ENCODE data around the gene ATP9B.

DNA sequence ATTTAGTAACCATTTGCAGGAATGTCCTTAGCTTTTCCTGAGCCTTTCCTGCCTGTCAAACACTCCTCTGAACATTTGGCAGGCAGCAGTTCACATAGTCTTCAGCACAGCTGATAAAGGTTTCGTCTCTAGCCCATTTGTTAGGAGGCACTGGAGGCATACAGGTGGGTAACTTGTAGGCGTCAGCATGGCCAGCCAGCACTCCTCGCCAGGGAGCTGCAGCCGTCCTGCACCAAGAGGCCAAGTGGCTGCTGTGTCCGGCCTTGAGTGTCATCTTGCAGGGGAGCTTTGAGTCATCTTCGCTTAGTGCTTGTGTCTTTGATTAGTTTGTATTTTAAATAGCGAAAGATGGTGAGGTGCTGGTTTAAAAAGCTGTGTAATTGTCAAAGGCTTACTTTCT lies 206.3 kb downstream of the ATP9B start:
- TF ChIP-seq EZH2phosphoT487 (IDR thresholded peaks at IDR 0.05; ENCODE audit: insufficient read depth, low read depth) (no peak), EZH2 (IDR thresholded peaks at IDR 0.05; ENCODE audit: insufficient read depth, poor library complexity, severe bottlenecking) (no peak)

Measured in GM23248 (cell line).